LNCaP clone FGC (cell line): Measurements from ENCODE around the gene PWWP3B.

ENCODE experiments used
- DNase-seq: peaks from one replicate; pipeline ENCODE4 v3.0.0-alpha.2; 2011; ENCODE audit warnings: low read depth
- H3K4me3 ChIP-seq: 2 replicates; pipeline ENCODE4 v1.5.1; 2011; ENCODE audit warnings: mild to moderate bottlenecking, low read depth, low read length, control low read depth
- CTCF ChIP-seq: IDR thresholded peaks from 2 replicates; pipeline ENCODE4 v1.5.1; 2012; ENCODE audit warnings: mild to moderate bottlenecking; ENCODE audit not compliant: control insufficient read depth, insufficient read depth; ENCODE audit errors: extremely low read depth

Gene PWWP3B

GRCh38 chrX:106168107-106168506, at the start of gene PWWP3B:
PWWP3B (plus strand) TSS chrX:106168305; CDS start chrX:106205433, 37,128 bp downstream.
- DNase-seq: no peak
- no peak within 1 kb of the TSS for H3K4me3 ChIP-seq
- TF ChIP-seq CTCF: no peak

- no peak overlapping the region for H3K4me3 ChIP-seq
- TF ChIP-seq CTCF: no peak
- no peak for DNase-seq
Observed at GRCh38 chrX:106139048-106139447, 29.1 kb upstream of the PWWP3B start.

- no peak overlapping the region for H3K4me3 ChIP-seq
Observed at GRCh38 chrX:106144755-106145639, 23.1 kb upstream of the PWWP3B start.

GRCh38 chrX:106150701-106151100, 17.4 kb upstream of the PWWP3B start:
- TF ChIP-seq CTCF: no peak
- H3K4me3 ChIP-seq: no peak overlapping the region
- DNase-seq: no peak

More at GRCh38 chrX:106144755-106145639, 23.1 kb upstream of the PWWP3B start:
- DNase-seq: no peak
- no peak for TF ChIP-seq CTCF

- no peak for DNase-seq
- no peak overlapping the region for H3K4me3 ChIP-seq
- TF ChIP-seq CTCF: no peak
Observed at GRCh38 chrX:106159861-106160282, 8.2 kb upstream of the PWWP3B start.

GRCh38 chrX:106170318-106170717, 2.2 kb downstream of the PWWP3B start:
- no peak for DNase-seq
- TF ChIP-seq CTCF: peak; percentile 54
- H3K4me3 ChIP-seq: no peak overlapping the region
